PFSK-1 (cell line): Measurements from ENCODE around the gene NTM.

Source experiments
- POLR2AphosphoS5 ChIP-seq: IDR thresholded peaks from 2 replicates; pipeline ENCODE4 v1.6.1; 2012; ENCODE audit warnings: low read depth, mild to moderate bottlenecking, control low read depth, low read length, moderate library complexity
- REST ChIP-seq, 2 experiments: IDR thresholded peaks; 2 replicates each; pipeline versions ENCODE4 v1.6.1 to v1.8.0; 2011 to 2012; ENCODE audit warnings: low read depth in 2 of 2, low read length in 2 of 2, control low read depth in 1 of 2, inconsistent platforms in 1 of 2, mild to moderate bottlenecking in 1 of 2, moderate library complexity in 1 of 2; ENCODE audit not compliant: insufficient read depth in 1 of 2
- SIN3A ChIP-seq: IDR thresholded peaks from 2 replicates; pipeline ENCODE4 v1.6.1; 2012; ENCODE audit warnings: mild to moderate bottlenecking, low read length, moderate library complexity, borderline replicate concordance; ENCODE audit not compliant: insufficient read depth

DNA sequence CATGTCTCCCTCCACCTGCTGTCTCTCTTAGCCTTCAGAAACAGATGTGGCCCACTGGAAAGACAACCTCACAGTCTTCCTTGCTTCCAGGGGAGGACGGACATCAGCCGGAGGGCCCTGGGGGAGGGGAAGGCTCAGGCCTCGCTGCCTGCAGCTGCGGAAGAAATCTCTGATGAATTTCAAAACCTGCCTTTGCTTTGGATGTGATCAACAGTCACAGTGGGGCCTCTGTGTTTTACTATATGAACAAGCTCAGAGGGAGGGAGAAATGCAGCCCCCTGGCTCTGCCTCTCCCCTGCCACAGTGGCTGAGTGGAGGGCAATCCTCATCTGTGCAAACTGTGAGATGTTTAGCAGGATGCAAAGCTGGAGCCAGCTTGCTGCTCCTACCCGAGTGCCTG lies 282.8 kb downstream of the NTM start:
- TF ChIP-seq POLR2AphosphoS5 = no peak
- TF ChIP-seq SIN3A = no peak
- TF ChIP-seq REST (IDR thresholded peaks at IDR 0.05; ENCODE audit: insufficient read depth in 1 of 2, low read depth in 2 of 2, low read length in 2 of 2) = no peak
